ENCODE measurements around the gene COL21A1.
A peak's percentile ranks its signal among the peaks of the same experiment; 100 is the strongest.
"Not testable (repeated sequence)": the region's sequence is repeated elsewhere in the genome, so short reads cannot be mapped to it uniquely, and the experiment has no call there.

COL21A1 gene

DNA sequence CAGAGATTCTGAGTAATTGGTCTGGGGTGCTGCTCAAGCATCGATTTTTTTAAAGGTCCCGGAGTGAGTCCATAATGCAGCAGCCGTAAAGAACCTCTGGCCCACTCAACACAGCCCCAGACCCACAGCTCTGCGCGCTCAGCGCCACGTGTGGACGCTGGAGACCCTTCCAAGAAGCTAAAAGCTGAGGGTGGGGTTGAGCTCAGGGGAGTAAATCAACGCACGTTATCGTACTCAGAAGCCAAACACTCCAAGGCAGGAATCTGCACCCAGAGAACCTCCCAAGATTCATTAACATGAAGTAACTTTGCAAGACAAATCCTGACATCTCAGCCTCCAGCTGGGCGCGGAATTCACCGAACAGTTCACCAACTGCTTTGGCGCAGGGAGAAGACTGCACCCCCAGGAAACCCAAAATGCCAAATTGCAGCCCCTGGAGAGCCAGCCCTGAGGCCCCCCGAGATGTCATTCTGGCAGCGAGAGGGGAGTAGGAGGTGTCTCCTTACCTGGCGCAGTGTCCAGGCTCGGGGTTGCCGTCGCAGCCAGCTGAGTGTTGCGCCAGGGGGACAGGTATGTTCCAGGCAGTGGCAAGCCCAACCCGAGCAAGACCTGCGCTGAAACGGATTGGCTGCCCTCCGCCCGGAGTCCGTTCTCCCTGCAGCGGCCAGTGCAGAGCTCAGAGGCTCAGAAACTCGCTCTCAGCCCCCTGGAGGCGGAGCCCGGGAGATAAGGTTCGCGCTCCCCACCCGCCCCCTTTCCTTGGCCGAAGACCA lies at the start of gene COL21A1:
COL21A1 (minus strand) TSS at position 700 of the 773 bp plus-strand sequence. CDS start 64,962 bp downstream, outside the sequence.
- DNase-seq (ENCODE audit: low spot score): no peak

DNA sequence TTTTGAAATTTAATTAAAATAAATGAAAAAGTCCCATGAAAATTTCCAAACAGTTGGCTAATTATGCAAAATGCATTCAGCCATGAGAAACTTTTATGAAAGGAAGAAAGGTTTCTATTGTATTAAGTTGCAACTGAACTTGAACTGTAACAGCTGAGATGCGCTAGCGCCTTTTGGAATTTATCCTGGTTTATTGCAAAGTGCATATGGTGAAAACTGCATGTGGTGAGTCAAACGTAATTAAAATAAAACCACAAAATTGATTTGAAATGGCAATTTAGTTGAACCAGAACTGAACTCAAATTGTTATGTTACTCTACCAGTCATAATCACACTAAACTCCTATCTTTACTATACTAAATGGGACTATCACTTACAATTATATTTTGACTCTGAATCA lies 46.4 kb upstream of the COL21A1 start:
- DNase-seq (ENCODE audit: low spot score): peak; percentile 57

DNA sequence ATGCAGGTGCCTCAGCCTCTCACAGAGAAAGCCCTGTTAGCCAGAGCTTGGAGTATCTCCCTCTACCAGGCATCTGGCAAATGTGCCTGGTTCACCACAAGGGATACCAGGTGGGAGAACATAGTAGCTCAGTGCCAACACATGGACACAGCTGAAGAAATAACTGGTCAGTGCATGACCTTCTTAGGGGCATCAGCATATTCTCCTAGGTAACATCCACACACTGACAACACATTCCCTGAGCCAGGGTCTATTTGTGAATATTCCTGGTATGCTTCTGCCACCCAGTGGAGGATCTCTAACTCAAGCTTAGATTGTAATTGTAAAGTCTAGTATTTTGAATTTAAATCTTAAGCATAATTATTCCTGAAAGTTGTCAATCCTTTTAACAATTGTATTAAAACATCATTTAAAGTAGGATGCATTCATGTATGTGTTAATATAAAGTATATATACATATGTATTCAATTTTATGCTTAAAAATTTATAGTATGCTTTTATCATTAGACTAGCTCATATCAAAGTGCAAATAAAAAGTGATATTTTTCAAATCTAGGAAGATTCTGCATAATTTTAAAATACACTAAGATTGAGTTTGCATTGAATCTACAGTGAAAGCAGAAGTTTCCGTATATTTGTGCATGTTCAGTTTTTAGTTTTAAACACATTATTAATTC lies 45.3 kb upstream of the COL21A1 start:
- DNase-seq (ENCODE audit: low spot score): peak; percentile 74

DNA sequence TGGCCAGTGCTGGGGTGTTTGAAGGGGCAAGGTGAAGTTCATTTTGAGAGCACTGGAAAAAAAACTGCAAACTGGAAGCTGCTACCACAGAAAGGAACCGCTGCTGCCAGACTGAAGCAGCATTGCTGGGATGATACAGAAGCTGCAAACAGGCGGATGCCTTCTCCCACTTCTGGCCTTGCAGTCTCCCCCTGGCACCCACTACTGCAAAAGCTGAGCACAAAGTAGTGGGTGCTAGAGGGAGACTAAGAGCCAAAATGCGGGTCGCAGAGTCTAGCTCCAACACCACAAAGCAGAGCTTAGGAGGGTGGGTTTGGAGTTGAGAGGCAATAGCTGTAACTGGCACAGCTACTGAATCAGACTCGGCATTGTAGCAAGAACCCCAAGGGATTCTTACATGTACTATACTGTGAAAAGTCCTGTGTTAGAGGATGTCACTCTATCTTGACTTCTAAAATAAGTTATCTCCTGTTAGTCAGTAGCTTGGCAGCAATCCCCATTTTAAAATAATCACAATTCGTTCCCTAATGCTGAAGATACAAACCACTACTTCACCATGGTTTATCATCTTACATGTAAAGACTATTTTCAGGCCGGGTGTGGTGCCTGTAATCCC lies 44.0 kb upstream of the COL21A1 start:
- DNase-seq (ENCODE audit: low spot score): peak; percentile 35

DNA sequence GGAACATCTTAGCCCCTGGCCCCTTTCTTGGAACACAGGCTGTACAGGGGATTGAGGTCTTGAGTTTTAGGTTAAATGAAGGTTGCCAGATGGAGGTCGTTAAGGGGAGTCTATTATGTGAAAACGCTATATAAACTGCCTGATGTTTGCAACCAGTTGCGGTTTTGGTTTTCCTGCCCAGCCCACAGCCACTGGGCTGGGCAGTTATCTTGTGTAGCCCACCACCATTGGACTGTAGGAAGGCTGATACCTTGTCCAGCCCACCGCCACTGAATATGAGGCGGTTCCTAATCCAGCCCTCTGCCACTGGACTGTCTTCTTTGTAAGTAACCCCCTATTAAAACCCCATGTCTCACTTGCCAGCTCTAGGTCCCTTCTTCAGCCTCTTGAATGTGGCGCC lies 42.3 kb upstream of the COL21A1 start:
- DNase-seq (ENCODE audit: low spot score): no peak

DNA sequence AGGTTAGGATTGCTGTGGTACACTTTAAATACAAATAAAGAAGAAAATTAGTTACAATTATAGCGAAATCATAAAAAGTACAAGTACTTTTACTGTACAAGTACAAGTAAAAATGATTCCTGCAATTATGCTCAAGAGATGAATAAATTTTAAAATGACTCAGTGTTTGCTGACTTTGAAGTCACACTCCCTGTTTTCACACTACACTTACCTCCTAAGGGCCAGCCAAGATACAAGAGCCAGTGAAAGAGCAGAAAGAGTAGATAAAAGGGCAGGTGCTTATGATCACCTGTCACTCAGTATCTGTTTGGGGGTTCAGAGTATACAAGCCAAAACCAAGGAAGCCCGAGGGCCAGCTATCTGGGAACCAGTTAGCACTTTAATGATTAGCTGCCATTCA lies 41.0 kb upstream of the COL21A1 start:
- no peak for DNase-seq (ENCODE audit: low spot score)

DNA sequence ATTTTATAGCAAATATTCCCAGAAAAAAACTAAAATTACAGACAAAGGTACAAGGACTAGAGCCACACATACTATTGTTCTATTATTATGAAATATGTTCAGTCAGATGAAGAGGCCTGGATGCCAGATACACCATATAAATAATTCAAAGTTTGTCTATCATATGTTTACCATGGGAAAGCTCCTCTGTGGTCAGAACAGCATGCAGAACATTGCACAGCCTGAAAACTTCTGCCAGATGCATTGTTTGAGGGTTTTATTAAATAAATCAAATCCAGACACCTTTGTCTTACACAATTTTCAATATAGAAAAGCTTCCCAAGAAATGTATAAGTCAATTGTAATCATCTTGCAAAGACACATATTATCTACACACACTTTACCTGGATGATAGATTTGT lies 35.0 kb upstream of the COL21A1 start:
- DNase-seq (ENCODE audit: low spot score): no peak

DNA sequence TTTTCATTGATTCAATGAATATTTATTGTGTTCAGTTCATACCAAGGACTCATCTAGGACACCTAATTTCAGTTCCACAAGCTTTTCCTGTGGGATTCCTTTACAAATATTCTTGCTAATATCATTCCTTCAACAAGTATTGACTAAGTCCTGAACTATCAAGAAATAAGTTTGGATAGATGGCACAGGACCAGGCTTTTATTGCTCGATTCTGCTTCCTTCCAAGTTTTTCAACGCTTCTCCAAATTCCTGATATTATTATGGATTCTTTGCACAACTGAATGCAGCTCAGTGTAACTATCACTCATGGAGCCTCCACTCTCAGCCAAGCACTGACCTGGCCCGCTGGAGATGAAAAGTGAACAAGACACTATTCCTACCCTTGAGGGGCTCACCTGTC lies 32.7 kb upstream of the COL21A1 start:
- DNase-seq (ENCODE audit: low spot score): no peak

DNA sequence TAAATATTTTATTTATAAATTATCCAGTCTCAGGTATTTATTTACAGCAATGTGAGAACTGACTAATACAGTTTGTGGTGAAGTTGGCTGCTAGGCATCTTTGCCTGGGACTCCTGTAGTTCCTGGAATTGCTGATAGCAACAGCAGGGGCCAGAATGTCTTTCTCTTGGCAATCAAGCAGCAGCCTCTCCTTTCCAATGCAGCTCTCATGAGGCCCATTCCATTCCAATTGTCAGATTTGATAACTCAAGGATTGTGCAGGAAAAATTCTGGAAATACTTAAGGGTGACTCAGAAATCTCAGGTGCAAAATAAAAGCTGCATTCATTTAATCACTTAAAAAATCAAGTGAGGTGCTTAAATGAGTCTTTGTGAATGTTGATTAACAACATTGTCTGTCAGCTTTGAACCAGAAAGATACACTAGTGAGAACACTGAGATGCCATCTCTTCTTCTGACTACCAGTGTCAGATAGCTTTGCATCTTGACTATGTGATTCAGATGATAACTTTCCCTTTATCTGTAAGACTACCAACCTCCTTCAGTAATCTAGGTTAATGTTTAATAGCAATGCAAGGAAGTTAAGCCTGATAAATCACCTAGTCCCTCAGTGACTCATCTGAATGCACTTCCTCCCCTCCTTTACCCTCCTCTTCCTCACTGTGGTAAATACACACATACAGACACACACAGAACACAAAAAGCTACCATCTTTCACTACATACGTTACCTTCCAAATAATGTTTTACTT lies 32.1 kb upstream of the COL21A1 start:
- no peak for DNase-seq (ENCODE audit: low spot score)

DNA sequence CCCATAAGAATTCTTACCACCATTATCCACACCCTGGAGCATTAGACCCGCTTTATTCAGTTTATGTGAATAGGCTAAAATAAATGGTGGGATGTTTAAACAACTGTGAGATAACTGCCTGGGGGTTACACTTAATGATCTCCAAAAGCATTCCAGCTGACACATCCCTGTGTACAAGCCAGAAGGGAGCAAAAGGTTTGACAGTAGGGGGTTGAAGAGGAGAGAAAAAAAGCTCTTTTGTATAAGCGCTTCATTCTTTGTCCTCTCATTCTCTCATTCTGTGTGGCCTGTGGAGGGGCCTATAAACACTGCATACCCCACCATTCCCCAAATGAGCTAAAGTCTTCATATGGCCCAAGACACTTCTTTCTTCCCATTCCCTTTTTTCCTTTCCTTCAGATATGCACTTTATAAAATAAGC lies 30.8 kb upstream of the COL21A1 start:
- DNase-seq (ENCODE audit: low spot score): no peak

DNA sequence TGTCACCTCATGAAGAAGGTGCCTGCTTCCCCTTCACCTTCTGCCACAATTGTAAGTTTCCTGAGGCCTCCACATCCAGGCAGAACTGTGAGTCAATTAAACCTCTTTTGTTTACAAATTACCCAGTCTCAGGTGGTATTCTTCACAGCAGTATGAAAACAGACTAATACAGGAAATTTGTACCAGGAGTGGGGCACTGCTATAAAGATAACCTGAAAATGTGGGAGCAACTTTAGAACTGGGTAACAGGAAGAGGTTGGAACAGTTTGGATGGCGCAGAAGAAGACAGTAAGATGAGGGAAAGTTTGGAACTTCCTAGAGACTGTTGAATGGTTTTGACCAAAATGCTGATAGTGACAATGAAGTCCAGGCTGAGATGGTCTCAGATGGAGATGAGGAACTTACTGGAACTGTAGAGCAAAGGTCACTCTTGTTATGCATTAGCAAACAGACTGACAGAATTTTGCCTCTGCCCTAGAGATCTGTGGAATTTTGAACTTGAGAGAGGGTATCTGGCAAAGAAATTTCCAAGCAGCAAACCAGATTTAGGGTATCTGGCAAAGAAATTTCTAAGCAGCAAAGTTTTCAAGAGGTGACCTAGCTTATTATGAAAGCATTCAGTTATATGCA lies 23.5 kb upstream of the COL21A1 start:
- no peak for DNase-seq (ENCODE audit: low spot score)

DNA sequence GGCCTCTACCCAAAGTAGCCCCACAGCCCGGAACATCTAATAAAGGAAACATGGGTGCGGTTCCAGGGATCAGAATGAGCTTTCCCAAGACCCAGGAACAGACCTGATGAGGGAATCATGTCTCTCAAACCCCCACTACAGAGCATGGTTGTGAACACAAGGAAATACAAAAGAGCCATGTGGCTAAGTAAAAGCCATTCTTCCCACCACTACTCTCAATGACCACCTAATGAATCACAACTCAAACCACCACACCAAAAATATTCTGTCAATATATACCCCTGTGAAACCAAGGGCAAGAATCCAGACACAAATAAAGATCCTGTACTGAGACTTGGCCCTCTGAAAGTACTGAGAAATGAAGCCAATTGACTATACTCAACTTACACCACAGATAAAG lies 20.9 kb upstream of the COL21A1 start:
- DNase-seq (ENCODE audit: low spot score): no peak

DNA sequence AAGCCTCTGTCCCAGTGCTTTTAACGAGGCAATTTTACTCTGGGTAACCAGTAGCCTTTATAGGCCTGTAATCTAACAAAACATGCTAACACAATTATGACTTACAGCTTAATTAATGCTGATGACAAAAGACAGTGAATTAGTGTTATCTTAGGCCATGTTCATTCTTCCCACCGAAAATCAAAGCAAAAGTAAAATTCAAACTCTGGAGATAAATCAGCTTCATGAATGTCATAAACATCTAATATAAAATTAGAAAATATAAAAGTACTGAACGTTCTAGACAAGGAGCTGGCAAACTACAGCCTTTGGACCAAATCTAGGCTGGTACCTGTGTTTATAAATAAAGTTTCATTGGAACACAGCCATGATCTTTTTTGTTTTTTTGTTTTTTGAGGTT lies 18.6 kb upstream of the COL21A1 start:
- no peak for DNase-seq (ENCODE audit: low spot score)

DNA sequence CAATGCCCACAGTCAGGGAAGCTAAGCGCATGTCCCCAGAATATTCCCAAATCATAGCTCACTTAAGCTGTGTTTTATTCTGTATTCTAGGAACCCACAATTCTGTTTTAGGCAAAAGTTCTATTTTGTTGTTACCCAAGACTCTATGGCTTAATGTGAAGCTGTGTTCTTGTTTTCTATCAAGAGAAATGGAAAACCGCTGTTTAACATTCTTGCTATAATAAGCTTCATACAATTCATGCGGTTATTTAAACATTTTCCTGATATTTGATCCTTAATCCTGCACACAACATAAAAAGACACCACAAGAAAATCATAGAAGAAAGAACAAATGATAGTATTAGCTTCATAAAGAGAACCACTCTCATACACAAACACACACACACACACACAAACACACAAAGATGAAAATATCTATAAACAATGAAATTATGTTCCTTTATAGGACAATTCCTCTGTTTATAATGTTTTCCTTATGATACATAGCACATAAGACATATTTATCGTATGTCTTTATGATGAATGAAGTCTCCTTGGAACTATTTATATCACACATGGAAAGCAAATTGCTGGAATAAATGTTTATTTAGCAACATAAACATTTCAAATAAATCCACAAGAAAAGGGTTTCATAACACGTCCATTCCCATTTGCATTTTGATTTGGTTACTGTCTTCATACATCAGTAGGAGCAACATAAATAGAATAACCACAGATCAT lies 16.4 kb upstream of the COL21A1 start:
- DNase-seq (ENCODE audit: low spot score): no peak

DNA sequence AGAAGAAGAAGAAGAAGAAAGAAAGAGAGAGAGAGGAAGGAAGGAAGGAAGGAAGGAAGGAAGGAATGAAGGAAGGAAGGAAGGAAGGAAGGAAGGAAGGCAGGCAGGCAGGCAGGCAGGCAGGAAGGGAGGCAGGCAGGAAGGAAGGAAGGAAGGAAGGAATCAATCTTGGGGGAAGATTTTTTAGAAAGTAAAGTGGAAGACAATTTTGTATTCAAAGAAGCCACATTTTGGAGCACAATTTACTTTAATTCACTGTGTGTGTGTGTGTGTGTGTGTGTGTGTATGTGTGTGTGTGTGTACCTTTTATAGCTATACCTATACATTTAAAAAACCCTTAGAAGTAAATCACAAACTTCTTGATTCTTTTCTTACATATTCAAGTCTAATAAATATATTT lies 13.2 kb upstream of the COL21A1 start:
- not testable (repeated sequence) for DNase-seq (ENCODE audit: low spot score)

DNA sequence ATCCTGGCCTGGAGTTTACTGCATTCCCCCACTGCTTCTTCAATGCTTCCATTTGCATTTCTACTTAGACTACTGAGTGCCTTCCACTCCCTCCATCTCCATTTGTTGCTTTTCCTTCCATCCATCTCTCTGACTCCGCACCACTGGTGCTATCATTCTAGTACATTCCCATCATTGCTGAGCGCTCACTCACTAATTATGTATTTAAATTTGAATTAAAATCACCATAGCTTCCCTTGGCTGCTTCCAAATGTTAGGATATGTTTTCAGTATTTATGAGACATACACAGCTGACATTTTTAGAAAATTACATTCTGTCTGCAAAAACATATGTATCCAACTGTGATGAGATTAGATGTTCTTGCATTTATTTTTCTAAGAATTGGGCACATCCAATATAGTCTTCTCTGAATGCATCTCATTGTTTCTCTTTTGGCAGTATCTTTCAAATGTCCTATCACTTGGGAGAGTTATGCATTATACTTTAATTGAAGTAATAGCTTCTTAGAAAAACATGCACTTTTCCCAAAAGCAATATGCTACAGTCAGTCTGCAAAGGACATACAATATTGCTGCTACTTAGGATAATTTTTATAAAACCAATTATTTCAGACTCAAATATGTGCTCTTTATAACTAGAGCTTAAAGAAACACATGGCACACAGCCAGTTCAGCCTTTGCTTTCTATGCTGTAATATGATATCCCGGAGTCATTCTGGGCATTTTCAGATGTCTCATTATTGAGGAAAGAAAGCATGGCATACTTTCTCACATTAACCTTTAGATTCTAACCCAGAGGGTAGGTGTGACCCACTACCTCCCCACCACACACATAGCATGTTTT lies 12.1 kb upstream of the COL21A1 start:
- peak; percentile 53 for DNase-seq (ENCODE audit: low spot score)

DNA sequence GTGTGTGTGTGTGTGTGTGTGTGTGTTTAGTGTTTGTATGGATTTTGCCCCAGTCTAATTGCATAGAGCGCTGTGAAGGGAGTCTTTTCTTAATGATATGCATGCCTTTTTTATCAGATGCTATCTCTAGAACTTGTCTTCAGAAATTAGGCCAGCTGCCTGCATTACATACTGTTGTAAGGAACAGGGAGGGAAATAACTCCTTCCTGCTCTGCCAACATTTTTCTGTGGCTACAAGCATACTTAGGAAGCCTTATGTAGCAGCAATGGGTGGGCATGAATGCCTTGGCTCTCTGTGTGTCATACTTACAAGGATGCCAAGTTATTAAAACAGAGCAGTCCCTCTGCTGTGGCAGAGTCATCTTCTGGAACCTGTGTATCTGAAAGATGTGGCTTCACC lies 8.0 kb upstream of the COL21A1 start:
- DNase-seq (ENCODE audit: low spot score): no peak

DNA sequence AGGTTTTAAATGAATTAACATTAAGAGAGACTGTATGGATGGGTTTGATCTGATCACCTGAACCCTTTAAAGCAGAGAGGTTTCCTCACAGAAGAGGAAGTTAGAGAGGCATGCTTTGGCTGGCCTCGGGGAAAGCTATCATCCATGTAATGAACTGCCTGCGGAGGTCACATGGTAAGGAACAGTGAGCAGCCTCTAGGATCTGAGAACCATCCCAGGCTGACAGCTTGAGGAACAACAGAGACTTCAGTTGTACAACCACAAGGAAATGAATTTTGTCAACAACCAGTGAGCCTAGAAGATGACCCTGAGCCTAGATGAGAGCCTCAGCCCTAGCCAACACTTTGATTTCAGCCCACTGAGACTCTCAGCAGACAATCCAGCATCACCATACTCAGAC lies 2.9 kb upstream of the COL21A1 start:
- no peak for DNase-seq (ENCODE audit: low spot score)

DNA sequence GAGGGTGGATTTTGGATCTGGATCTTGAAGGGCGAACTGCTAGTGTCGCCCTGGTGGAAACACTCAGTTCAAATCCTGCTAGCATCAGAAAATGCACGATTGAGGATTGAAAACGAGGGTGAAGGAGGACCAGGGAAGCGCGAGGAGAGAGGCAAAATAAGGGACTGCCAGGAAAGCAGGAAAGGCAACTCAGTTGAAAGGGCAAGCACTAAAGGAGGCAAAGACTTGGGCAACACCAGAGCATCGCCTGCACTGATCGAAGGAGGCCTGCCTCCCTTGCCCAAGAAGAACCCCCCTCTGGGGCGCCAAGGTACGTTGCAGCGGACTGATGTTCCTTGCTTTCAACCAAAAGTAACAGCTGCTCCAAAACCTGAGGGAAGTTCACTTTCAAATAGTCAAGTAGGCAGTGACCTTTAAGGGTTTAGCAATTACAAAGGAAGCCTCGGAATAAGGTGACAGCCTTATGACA lies 308 bp upstream of the COL21A1 start:
- no peak for DNase-seq (ENCODE audit: low spot score)

DNA sequence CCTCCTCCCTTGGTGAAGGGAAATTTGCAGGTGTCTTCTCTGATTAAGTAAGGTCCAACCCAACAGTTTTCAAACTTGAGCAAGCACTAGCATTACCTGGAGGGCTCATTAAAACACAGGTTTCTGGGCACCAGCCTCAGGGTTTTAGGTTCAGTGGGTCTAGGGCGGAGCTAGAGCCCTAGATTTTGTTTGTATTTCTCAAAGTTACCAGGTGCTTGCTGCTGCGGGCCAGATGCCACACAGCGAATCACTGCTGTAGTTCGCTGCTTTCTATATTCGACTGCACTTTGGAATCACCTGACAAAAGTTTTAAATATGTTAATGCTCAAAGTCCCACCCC lies 869 bp downstream of the COL21A1 start:
- no peak for DNase-seq (ENCODE audit: low spot score)

Data from COLO829 (cell line).